Medulla oblongata (tissue), 1 donor: ENCODE data around the gene IL4.
"Not testable (repeated sequence)": the region's sequence is repeated elsewhere in the genome, so short reads cannot be mapped to it uniquely, and the experiment has no call there.

Experiments used
- DNase-seq: peaks from one replicate; pipeline ENCODE4 v3.0.0-alpha.2; 2015; ENCODE audit errors: extremely low spot score

The IL4 gene

DNA sequence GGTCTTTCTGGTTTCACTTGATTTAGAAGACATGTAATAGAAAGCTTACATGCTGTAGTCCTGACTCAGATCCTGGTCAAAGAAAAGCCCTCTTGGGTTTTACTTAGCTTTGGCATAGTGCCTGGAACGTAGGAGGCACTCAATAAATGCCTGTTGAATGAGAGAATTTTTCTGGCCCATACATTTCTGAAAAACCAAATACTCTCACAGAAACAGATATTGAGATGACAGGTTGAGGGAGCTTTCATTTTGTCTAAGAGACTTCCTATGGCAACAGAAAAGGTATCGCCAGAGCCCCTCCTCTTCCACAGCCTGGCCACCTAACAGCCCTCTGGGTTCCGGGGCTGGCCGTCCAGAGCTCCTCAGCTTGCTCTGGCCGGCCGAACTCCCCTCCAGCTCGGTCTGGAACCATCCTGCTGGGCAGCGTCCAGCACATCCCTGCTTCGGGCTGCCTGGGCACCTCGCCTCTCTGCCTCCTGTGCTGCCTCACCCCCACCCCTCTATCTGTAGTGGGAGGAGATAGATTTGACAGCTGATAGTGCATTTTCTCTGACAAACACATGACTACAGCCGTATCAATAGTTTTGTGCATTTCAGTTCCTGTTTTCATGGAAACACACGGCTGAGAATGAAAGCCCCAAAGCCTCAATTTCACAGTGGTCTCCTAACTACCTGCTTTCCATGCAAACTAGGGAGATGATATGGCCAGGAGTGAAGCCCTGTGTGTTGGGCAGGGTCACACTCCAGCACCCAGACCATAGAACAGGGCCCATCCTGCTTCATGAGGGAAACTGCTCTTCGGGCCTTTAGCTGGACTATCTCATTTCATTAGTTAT, 1.1 kb downstream of the IL4 start:
- no peak for DNase-seq

DNA sequence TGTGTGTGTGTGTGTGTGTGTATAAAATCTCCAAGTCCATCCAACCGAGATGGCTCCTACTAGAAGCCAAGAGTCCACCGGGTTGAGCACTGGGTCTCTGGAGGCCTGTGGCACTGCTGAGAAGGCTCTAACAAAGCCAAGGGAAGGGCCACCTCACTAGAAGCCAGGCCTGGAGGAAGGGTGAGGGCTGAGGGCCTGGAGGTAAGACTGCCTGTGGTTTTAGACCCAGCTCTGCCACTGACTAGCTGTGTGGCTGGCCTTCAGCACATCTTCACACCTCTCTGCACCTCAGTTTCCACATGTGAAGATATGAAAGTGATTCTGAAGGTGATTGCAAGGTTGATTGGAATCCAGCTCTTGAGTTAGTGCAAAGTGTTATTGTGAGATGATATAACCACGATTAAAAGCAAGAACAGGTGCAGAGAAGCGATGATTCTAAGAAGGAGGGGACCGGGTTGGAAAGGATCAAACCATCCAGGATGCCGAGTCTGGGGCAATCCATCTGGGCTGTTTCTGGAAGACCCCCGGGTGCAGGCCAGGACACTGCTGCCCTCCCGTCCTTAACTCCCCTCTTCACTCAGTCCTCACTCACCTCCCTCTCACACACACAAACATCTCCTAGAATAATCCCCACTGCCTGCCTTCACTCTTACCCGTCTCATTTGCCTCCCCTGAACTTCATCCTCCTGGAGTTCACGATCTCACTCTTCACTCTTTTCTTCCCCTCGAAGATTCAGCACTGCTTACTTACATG, 2.3 kb downstream of the IL4 start:
- DNase-seq = no peak

DNA sequence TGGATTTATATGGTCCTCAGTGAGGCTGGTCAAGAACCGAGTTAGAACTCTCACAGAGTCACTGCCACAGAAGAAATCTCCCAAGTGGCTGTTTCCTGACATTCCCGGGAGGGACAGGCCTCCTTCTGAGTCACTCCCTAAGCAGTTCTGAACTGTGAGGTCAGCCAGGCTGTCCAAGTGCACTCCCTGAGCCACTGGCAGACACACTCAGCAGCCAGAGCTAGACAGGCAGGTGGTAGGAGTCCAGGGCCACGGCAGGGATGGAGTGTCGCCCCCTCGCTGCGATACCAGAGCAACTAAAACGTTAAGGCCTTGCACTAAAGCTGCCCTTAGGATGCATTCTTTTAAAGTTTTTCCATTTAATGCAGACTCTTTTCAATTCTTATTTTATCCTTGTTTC, 3.4 kb downstream of the IL4 start:
- no peak for DNase-seq

DNA sequence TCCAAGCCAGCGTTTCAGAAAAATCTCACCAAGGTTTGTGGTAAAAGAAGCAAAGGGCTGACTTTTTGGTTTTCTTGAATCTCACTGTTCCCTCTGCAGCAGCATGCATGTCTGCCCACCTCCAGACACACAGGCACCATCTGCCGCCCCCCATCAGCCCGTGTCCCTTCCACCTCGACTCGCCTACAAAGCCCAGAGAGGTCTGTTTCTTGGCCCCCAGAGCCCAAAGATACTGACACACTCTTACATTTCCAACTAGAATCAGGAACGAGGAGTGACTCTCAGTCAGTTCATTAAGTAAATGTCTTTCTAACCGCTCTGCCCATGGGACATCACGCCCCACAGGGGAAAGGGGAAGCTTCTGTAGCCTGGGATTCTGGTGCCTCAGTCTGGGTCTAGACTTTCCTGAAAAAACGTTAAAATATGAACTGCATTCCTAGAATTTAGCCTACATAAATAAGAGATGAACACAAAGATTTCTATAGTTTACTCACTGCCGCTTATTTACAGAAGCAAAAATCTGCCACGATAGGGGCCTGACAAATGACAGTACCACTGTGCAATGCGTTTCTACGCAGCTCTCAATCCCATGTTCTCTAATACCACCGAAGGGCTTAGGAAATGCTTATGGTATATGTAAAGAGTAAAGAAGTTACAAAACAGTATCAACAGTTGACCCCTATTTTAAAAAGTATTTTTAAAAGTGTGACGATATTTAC, 4.1 kb downstream of the IL4 start:
- DNase-seq = no peak

DNA sequence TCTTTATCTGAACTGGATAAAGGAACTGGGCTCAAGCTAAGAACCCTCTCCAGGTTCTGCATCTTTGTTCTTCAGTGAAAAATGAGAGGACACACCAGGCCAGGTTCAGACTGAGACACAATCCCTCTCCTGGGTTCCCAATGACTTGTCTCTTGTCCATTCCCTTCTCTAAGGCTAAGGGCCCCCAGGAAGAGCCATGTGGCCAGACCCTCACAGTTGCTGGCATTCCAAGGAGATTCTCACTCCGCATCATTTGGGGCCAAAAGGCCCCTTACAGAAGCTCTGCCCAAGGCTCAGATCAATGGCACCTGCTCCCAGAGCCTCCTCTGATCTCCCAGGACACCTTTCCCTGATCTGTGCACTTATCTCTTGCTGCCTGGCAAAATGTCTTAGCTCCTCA, 4.9 kb downstream of the IL4 start:
- DNase-seq = no peak

DNA sequence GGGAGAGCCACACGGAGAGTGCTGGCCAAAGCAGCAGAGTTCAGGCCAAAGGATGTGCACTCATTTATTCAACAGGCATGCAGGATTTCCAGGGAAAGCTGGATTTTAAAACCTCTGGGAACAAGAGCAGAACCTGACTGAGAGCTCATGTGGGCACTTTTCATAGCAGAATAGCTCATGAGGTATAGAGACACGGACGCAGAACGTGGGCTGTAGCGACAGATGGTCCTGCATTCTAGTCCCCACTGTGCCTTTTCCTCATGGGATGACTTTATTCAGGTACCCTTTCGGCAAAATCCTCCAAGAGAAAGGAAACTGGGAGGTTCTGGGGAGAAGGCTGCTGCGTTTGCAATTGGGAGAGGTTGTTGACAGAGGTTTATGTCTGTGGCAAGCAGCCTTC, 5.4 kb downstream of the IL4 start:
- no peak for DNase-seq

DNA sequence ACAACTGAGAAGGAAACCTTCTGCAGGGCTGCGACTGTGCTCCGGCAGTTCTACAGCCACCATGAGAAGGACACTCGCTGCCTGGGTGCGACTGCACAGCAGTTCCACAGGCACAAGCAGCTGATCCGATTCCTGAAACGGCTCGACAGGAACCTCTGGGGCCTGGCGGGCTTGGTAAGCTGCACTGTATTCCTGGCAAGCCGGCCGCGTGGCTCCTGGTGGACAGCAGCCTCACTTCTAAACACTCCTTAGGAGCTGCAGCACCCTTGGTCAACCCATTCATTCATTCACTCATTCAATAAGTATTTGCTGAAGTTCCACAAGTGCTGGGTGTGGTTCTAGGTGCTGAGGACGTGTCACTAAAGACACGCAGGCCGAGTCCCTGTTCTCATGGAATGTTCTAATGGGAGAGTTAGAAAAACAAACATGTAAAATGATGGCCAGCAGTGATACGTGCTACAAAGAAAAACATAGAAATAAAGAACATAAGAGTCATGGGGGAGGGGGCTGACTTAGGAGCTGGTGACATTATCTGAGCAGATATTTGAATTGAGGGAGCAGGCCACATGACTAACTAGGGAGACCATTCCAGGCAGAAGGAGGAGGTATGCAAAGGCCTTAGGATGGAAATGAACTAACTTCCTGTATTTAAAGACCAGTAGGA, 6.1 kb downstream of the IL4 start:
- DNase-seq = no peak

DNA sequence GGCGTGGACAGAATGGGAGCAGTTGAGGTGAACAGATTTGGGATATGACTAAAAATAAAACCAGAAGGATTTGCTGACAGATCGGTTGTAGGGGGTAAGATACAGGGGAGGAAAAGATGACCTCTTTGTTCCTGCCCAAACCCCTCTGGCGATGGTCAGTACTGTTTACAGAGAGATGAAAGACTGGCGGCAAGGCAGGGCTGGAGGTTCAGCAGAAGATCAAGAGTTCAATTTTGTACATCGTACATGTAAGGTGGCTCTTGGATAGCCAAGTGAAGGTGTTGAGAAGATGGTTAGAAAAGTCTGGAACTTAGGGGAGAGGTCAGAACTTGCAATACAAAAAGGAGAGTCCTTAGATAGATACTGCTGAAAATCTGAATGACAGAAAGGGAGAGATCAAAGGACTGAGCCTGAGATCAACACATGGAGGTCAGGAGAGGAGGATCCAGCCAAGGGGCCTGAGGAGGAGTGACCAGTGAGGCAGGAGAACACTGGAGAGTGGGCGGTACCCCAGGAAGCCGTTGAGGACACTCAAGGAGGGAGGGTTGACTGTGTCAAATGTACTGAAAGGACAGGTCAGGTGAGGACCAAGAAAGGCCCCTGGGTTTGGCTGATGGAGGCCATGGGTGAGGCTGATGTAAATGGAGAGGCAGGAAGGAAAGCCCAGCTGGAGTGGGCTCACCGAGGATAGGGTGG, 7.1 kb downstream of the IL4 start:
- no peak for DNase-seq

DNA sequence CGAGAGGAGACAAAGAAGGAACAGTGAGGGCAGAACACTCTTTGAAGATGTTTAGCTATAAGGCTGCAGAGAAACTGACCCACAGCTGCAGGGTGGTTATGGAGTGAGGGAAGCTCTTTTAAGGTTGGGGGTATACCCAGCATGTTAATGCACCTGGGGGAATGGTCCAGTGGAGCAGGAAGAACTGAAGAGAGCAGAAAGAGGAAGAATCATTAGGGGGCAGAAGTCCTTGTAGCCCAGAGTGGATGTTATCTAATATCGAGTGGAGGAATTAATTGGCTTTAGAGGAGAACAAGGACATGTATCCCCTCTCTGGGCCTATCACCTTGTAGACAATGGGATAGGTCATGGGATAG, 7.7 kb downstream of the IL4 start:
- DNase-seq = no peak

DNA sequence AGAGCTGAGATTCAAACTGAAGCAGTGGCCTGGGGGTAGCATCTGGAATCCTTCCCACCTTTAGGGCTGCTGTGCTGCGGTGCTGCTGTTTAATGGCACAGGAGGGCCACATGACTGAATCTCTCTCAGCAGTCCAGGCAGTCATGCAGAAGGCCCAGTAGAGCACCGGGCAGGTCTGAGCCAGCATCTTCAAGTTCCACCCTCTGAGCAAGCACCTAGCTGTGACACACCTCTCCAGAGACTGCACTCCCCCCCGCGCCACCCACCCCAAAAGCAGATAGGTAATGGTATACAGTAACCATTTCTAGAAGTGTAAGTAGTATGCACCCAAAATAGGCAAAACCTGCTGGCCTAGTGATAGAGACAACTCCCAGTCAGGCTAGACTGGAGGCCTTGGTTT, 8.2 kb downstream of the IL4 start:
- DNase-seq = no peak

DNA sequence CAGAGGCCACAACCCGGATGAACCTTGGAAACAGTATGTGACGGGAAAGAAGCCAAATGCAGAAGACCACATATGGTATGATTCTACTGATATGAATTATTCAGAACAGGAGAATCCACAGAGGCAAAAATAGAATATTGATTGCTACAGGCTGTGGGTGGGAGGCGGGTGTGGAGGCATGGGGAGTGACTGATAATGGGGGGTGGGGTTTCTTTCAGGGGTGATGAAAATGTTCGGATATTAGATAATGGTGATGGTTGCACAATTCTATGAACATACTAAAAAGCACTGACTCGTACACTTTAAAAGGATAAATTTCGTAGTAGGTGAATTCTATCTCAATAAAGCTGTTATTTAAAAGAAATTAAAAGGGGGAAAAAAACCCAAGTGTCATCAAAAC, 10.7 kb downstream of the IL4 start:
- DNase-seq = no peak

DNA sequence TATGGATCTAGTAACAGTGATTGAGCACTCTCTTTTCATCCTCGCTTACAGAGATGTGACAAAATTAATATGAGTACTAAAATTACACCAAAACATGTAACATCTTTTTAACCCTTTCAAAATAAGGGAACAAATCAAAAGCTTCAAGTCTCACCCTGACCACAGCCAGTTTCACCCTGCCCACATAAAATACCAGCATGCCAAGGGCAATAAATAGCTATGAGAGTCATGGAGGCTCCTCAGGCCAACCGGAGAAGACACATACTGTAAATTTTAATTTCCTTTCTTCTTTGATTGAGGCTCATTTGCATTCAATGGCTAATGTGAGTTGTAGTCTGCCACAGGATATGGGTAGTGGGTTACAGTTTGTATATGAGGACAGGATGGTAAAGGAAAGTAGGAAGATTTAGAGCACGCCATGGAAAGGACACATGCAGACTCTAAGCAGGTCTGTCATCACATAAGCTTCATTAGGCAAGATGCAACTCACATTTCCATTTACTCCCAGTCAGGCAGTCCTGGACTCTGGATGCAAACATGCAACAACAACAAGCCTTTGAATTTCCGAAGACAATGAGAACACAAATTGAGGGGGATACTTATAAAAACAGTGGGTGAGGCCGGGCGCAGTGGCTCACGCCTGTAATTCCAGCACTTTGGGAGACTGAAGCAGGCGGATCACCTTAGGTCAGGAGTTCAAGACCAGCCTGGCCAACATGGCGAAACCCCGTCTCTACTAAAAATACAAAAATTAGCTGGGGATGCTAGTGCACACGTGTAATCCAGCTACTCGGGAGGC, 11.3 kb downstream of the IL4 start:
- DNase-seq = no peak

DNA sequence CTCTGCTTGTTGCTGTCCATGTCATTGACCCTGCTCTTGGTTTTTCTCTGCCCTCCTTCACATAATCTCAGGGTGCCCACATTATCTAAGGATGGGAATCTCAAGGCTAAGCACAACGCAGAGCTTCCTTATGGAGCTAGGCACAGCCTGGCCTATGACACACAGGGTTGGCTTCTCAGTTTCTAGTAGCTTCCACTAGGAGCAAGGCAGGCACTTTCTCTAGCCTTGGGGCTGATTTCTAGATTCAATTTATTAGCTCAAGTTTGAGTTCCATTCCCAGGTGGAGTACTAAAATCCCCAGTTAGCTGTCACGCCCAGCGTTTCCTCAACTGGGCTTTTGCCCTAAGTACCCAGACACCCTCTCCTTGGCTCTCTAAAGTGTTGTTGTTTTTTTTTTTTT, 12.4 kb downstream of the IL4 start:
- DNase-seq = no peak

DNA sequence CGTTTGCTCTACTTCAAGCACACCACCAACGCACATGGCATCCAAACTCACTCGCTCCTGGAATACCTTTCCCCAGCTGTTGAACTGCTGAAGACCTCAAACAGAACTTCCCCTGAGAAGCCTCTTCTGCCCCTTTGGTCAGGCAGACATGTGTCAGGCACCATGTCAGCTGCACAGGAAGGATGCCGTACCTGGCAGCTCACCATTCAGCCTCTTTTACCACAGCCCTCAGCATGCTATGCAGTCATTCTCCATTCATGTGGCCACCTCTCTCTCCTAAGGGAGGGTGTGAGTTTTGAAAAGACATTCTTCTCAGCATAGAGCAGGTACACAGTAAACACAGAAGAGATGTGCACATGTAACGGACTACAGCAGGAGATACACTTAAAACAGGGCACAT, 14.2 kb downstream of the IL4 start:
- DNase-seq = no peak

DNA sequence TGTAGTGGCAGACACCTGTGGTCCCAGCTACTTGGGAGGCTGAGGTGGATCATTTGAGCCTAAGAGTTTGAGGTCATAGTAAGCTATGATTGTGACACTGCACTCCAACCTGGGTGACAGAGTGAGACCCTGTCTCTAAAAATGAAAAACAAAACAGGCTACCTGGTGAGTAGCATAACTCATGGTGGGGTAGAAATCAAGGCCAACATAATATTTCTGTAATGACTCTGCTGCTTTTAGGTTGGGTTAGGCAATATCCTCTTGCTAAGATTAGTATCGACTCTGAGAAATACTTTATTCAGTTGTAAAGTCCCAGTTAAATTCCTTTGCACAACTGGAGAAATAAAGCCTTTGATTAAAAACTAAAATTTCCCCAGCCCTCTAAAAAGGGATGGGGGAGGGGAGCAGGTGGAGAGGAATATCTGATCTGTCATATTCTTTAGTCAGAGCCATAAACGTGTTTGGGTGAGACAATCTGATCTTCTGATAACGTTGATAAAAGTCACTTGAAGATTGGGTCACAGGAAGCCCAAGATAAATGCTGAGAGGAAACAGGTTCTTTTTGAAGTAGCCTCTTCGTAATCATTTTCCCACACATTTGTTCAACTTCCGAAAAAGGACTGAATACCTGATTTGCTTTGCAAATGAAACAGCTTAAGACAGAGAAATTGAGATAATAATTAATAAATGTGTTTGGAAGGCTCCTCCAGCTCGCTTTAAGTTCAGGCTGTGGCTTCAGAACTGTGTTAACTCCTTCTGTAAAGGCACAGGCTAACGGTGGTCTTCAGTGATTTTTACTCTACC, 14.9 kb downstream of the IL4 start:
- no peak for DNase-seq

DNA sequence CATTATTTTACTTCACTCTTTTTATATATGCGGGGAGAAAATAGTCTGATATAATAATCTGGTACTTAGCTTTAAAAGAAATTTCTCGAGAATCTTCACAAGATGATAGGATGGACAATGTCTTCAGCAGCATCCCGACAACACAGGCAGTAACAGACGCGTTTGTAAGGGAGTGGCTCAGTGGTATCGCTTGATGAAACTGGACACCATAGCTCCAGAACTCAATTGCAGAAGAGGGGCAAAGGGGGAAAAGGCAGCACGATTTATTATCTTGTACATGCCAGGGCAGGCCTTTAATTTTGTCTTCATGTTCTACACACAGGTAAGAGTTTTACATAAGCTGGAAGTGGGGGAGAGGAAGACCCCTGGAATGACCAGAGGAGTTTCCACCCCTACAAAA, 15.7 kb downstream of the IL4 start:
- DNase-seq = no peak

DNA sequence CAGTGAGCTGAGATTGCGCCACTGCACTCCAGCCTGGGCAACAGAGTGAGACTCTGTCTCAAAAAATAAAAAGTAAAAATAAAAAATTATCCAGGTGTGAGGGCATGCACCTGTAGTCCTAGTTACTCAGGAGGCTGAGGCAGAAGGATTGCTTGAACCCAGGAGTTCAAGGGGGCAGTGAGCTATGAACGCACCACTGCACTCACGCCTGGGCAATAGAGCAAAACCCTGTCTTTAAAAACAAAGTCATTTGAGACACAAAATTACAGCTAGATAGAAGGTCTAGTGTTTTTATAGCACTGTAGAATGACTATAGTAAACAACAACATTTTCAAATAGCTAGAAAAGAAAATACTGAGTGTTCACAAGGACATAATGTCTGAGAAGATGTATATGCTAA, 16.4 kb downstream of the IL4 start:
- DNase-seq = no peak

DNA sequence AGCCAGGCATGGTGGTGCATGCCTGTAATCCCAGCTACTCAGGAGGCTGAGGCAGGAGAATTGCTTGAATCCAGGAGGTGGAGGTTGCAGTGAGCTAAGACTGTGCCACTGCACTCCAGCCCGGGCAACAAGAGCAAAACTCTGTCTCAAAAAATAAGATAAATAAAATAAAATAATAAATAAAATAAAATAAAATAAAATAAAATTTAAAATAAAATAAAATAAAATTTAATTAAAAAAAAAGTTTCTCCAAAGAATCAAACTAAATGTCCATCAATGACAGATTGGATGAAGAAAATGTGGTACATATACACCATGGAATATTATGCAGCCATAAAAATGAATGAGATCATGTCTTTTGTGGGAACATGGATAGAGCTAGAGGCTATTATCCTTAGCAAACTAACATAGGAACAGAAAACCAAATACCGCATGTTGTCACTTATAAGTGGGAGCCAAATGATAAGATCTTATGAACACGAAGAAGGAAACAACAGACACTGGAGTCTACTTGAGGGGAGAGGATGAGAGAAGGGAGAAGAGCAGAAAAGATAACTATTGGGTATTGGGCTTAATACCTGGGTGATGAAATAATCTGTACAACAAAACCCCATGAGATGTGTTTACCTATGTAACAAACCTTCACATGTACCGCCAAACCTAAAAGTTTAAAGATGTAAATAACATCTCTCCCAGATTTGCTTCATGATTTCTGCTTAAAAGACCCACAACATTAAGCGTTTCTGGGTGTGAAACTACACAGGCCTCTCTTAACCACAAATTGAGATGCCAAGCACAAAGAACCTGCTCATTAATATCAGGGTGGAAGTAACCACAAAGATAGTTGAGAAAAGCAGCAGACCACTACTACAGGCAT, 18.2 kb downstream of the IL4 start:
- not testable (repeated sequence) for DNase-seq

DNA sequence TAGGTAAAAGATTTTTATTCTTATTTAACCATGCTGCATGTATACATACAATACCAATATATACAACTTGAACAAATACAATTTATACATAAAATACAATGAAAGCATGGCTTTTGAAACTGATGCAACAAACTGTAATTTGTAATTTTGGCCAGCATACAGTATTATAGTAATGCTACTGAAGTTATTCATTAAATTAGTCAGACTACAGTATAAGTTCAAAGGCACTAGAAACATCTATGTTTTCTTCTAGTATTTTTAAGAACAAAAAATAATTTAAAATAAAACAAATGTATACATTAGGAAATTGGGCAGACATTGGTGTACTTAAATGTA, 18.8 kb downstream of the IL4 start:
- DNase-seq = no peak
